Measurements from ENCODE around the gene PLXNA2. TPM values are rescaled to one million over a fixed set of nuclear protein-coding genes. Genes with fewer than 3 reads are reported as not detected.

PLXNA2 gene
- total RNA-seq, 1 experiment from 2014 or later = 0.89 TPM

- TF ChIP-seq CTCF (IDR thresholded peaks at IDR 0.05 in 2 of 3, conservative IDR thresholded peaks at IDR 0.05 in 1 of 3; ENCODE audit: borderline replicate concordance in 1 of 3, insufficient read depth in 1 of 3, low read depth in 2 of 3, low read length in 2 of 3) = no peak
- no peak for TF ChIP-seq CEBPB (IDR thresholded peaks at IDR 0.05; ENCODE audit: low read depth)
- no peak for TF ChIP-seq SP1 (IDR thresholded peaks at IDR 0.05; ENCODE audit: low read depth)
- TF ChIP-seq ELF1 (IDR thresholded peaks at IDR 0.05; ENCODE audit: borderline replicate concordance, low read depth) = no peak
- TF ChIP-seq ZFX (IDR thresholded peaks at IDR 0.05) = no peak
- TF ChIP-seq EZH2phosphoT487 (IDR thresholded peaks at IDR 0.05; ENCODE audit: borderline replicate concordance) = no peak
- no peak for TF ChIP-seq JUND (IDR thresholded peaks at IDR 0.05)
- TF ChIP-seq ZNF274 (IDR thresholded peaks at IDR 0.05; ENCODE audit: low read depth, low read length) = no peak
Observed at GRCh38 chr1:208043691-208044181, 200.4 kb downstream of the PLXNA2 start (continued).

- Histone ChIP-seq H3K79me2 (ENCODE audit: insufficient read depth, low read length) (no peaks in the 10 kb centered on the region), H3K9me2 (ENCODE audit: insufficient read depth) (no peaks in the 10 kb centered on the region), H4K20me1 (ENCODE audit: insufficient read depth) (no peaks in the 10 kb centered on the region), H3K36me3 (ENCODE audit: control insufficient read depth in 1 of 2, insufficient read depth in 2 of 2, low read length in 2 of 2) (no peaks in the 10 kb centered on the region), H3K9ac (ENCODE audit: low read length) (no peak overlapping the region), H3K4me2 (ENCODE audit: low read length) (no peak overlapping the region), H3K9me3 (ENCODE audit: control insufficient read depth in 1 of 2, insufficient read depth in 1 of 2, low read depth in 1 of 2, low read length in 2 of 2) (no peaks in the 10 kb centered on the region), H3K4me1 (ENCODE audit: control insufficient read depth in 1 of 2, insufficient read depth in 2 of 2, low read length in 2 of 2) (no peaks in the 10 kb centered on the region), H3K27me3 (ENCODE audit: insufficient read depth, low read length) (no peaks in the 10 kb centered on the region), H3K27ac (ENCODE audit: low read depth, low read length) (no peak overlapping the region), H3K4me3 (replicated peaks in 1 of 2; ENCODE audit: low read depth in 1 of 2, low read length in 2 of 2) (no peak overlapping the region), H2AFZ (ENCODE audit: low read depth, low read length, poor library complexity, severe bottlenecking) (no peak overlapping the region)
- intact Hi-C loops (cut with micrococcal nuclease) = no loop called here
- no peak for TF ChIP-seq RAD21 (IDR thresholded peaks at IDR 0.05; ENCODE audit: low read depth)
- no peak for TF ChIP-seq EZH2 (IDR thresholded peaks at IDR 0.05)
- no peak for TF ChIP-seq EGR1 (IDR thresholded peaks at IDR 0.05; ENCODE audit: low read depth)
- no peak for TF ChIP-seq CEBPB (IDR thresholded peaks at IDR 0.05; ENCODE audit: low read depth)
- TF ChIP-seq ATF3 (IDR thresholded peaks at IDR 0.05) = no peak
- no peak for TF ChIP-seq JUND (IDR thresholded peaks at IDR 0.05)
- no peak for TF ChIP-seq CTCF (IDR thresholded peaks at IDR 0.05 in 2 of 3, conservative IDR thresholded peaks at IDR 0.05 in 1 of 3; ENCODE audit: borderline replicate concordance in 1 of 3, insufficient read depth in 1 of 3, low read depth in 2 of 3, low read length in 2 of 3)
- RAD21 ChIA-PET (ENCODE audit: low non-redundant PET in 1 of 2, low total read pairs in 2 of 2, uncharacterized antibody in 2 of 2, unreplicated experiment in 2 of 2) = no interaction called here
- no peak for ATAC-seq
- no peak for DNase-seq (ENCODE audit: low read depth, low spot score)
- POLR2A ChIA-PET = no interaction called here
- CTCF ChIA-PET = interaction anchor here (4.1 kb wide), 1 partner anchor 21 kb away, joined by 13 read pairs; no protein-coding TSS in a partner anchor
- BruUV-seq (replicated peaks) = no TSS peak
Observed at GRCh38 chr1:208042868-208043267, 201.3 kb downstream of the PLXNA2 start.

Measured in HCT116 (cell line).